LHCN-M2 (cell line): ENCODE results near the gene CACNG6. TPM values are rescaled to one million over a fixed set of nuclear protein-coding genes. Genes with fewer than 3 reads are reported as not detected.
A peak's percentile ranks its signal among the peaks of the same experiment; 100 is the strongest.

ENCODE experiments used
- DNase-seq: peaks from one replicate; pipeline ENCODE4 v3.0.0-alpha.2; 2012; ENCODE audit warnings: low read depth
- total RNA-seq: library from RNA; depleted of rRNA; stranded (reverse); fragments of >200 nt; gene quantifications from 2 replicates; pipeline ENCODE4 v1.2.3, GENCODE V29; 2014

The CACNG6 gene
- total RNA-seq, 1 experiment from 2014 or later: 0.17 TPM

DNA sequence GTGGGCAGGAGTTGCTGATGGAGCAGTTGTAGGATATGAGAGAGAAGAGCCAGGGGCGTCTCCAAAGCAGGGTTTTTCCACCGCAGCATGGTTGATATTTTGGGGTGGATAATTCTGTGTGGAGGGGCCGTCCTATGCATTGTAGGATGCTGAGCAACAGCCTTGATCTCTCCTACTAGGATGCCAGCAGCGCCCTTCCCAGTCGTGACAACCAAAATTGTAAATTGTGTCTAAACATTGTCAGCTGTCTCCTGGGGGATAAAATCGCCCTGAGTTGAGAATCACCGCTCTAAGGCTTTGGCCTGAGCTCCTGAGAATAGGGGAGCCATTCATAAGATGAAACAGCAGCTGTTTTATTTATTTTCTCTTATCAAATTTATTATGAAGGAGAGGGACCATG is 24.5 kb upstream of the CACNG6 start:
- no peak for DNase-seq

GRCh38 chr19:53969366-53969765 is 22.1 kb upstream of the CACNG6 start:
- DNase-seq: no peak

- no peak for DNase-seq
Observed at GRCh38 chr19:53971673-53972072, 19.8 kb upstream of the CACNG6 start.

GRCh38 chr19:53977429-53977990 is 13.9 kb upstream of the CACNG6 start:
- DNase-seq: peak; percentile 84

DNA sequence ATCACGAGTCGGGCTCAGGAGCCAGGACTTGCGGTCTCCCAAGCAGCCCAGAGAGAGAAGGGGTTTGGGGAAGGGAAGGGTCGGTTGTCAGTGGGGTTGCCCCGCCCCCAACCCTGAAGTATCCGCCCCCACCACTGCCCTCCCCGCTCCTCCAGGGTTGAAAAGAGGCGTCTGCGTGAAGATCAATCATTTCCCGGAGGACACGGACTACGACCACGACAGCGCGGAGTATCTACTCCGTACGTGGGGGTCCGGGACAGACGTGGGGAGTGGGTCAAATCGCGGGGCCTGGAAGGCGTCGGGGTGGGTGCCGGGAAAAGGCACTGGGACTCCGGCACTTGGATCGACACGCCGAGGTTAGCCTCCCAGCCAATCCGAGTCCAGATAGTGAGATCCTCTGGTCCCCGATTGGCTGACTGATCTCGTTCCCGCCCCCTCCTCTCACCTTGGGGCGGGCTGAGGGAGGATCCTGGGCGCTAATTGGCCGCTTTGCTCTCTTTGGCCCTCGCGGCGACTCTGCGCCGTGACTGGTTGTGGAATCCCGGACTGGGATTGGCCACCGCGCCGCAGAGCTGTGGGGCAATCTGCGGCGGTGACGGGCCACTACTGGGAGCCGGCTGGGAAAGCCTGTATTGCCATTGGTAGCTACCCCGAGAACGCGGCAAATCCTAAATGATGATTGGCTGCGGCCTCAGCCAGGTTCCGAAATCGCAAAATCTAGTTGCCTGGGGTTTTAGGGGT is 13.3 kb upstream of the CACNG6 start:
- DNase-seq: peak; percentile 43

GRCh38 chr19:53978975-53979801 is 12.2 kb upstream of the CACNG6 start:
- no peak for DNase-seq

- no peak for DNase-seq
Observed at GRCh38 chr19:53980539-53981375, 10.7 kb upstream of the CACNG6 start.

GRCh38 chr19:53981376-53981951 is 10.0 kb upstream of the CACNG6 start:
- DNase-seq: no peak

DNA sequence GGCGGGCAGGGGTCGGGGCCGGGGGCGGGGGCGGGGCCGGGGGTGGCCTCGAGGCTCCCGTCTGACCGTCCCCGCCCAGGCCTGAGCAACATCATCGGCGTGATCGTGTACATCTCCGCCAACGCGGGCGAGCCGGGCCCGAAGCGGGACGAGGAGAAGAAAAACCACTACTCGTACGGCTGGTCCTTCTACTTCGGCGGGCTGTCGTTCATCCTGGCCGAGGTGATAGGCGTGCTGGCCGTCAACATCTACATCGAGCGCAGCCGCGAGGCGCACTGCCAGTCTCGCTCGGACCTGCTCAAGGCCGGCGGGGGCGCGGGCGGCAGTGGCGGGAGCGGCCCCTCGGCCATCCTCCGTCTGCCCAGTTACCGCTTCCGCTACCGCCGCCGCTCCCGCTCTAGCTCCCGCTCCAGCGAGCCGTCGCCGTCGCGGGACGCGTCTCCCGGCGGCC is 9.4 kb upstream of the CACNG6 start:
- no peak for DNase-seq

- no peak for DNase-seq
Observed at GRCh38 chr19:53982611-53983010, 8.8 kb upstream of the CACNG6 start.

- no peak for DNase-seq
Observed at GRCh38 chr19:53983457-53984289, 7.8 kb upstream of the CACNG6 start.

DNA sequence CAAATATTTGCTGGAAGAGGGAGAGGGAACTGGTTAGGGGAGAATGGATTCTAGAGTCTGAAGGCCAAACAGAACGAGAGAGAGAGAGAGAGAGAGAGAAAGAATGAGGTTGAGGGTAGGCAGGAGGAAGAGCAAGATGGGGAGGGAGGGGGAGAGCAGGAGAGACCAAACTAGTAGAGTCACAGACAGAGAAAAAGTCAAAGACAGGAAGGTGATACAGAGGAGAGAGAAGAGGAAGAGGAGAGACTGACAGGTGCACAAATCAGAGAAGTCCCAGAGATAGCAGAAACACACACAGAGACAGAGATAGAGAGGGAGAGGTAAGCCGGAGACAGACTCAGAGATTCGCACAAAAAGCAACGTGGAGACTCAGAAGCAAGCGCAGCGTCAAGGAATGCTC is 5.6 kb upstream of the CACNG6 start:
- DNase-seq: no peak

DNA sequence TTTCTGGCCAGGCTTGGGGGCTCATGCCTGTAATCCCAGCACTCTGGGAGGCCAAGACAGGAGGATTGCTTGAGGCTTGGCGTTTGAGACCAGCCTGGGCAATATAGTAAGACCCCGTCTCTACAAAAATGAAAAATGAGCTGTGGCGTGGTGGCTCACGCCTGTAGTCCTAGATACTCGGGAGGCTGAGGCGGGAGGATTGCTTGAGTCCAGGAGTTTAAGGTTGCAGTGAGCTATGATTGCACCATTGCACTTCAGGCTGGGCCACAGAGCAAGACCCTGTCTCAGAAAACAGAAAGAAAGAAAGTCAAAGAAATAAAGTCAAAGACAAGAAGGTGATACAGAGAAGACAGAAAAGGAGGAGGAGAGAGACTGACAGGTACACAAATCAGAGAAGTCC is 2.5 kb upstream of the CACNG6 start:
- no peak for DNase-seq

DNA sequence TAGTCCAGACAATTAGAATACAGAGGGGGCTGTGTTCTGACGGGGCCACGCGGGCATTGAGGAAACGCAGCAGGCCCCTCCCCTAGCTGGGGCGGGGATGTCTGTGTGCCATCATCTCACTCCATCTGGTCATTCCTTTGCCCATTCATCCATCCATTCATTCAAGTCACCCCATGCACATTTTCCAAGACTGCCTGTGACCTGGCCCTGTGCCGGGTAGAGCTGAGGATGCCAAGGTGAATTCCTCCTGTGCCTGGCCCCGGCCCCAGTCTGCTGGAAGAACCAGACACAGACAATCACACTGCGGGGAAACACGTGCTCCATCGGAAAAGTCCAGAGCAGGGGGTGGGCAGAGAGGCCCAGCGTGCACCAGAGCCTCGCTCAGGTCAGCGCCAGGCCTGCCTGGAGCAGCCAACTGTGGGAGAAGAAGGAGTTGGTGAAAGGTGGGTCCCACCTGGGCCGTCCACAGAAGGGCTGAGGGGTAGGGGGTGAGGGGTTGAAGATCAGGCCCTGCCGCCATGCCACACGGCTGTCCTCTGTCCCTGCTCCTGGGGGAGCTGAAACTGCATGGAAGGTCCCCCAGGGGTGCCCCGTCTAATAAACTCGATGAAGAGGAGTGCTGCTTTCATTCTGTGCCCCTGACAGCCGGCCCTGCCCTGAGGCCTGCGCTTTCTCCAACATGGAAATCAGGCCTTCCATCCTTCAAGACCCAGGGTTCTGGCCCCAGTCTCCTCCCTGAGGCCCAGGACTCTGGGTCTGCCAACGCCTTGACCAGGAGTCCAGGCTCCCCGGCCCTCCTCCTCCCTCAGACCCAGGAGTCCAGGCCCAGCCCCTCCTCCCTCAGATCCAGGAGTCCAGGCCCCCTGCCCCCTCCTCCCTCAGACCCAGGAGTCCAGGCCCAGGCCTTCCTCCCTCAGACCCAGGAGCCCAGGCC is 1.6 kb upstream of the CACNG6 start:
- DNase-seq: no peak

GRCh38 chr19:53992211-53992610 is 774 bp downstream of the CACNG6 start:
- DNase-seq: no peak

DNA sequence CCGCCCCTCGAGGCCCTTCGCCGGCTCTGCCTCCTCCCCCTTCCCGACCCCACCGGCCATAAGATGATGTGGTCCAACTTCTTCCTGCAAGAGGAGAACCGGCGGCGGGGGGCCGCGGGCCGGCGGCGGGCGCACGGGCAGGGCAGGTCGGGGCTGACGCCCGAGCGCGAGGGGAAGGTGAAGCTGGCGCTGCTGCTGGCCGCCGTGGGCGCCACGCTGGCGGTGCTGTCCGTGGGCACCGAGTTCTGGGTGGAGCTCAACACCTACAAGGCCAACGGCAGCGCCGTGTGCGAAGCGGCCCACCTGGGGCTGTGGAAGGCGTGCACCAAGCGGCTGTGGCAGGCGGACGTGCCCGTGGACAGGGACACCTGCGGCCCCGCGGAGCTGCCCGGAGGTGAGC is 1.4 kb downstream of the CACNG6 start:
- DNase-seq: no peak

DNA sequence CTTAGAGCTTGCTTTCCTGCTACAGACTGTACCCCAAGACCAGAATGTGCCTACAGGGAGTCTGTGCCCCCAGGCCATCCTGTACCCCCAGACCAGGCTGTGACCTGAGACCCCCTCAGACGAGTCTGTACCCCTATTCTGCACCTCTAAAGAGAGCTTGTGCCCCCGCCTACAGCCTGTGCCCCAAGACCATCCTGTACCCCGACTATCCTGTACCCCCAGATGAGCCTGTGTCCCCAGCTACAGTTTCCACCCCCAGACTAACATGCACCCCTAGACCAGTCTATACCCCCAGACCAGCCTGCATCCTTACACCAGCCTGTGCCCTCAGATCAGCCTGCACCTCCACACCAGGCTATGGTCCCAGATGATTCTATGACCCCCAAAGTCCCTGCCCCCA is 2.0 kb downstream of the CACNG6 start:
- DNase-seq: no peak

DNA sequence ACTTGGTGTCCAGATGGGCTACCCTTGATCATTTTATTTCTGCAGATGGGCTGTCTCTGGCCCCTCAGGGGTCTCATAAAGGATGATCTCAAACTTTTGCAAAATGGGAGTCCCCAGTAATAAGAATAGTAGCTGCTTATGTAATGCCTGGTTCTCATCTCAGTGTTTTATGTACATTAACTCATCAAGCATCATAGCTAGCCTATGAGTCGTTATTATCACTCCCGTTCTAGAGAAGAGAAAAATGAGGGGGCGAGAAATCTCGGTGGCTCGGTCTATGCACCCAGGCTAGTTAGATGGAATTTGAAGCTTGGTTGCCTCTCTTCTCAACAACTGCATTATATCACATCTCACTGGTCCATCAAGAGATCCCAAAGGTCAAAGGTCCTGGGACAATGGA is 3.4 kb downstream of the CACNG6 start:
- no peak for DNase-seq

GRCh38 chr19:53998223-53998622 is 6.8 kb downstream of the CACNG6 start:
- no peak for DNase-seq
